Measurements from ENCODE around the gene CEBPB. TPM values are rescaled to one million over a fixed set of nuclear protein-coding genes. Genes with fewer than 3 reads are reported as not detected.

Gene CEBPB
- polyA plus RNA-seq, 1 donor (not counting 4 experiments of a cell fraction or from before 2014, with no cell fraction given), result 15.8 TPM

- Histone ChIP-seq H2AFZ (ENCODE audit: control insufficient read depth, low read length) (no peak overlapping the region), H3K36me3 (ENCODE audit: control insufficient read depth in 2 of 2, extremely low read depth in 1 of 2, insufficient read depth in 2 of 2, low read length in 2 of 2) (no peaks in the 10 kb centered on the region), H3K9me3 (ENCODE audit: control insufficient read depth, low read depth, low read length) (no peaks in the 10 kb centered on the region), H3K9me1 (ENCODE audit: control insufficient read depth, extremely low read depth, insufficient read depth, low read length) (no peaks in the 10 kb centered on the region), H4K20me1 (ENCODE audit: control insufficient read depth, extremely low read depth, insufficient read depth, low read length) (no peaks in the 10 kb centered on the region), H3K27me3 (ENCODE audit: control insufficient read depth, extremely low read depth, insufficient read depth, low read length) (no peaks in the 10 kb centered on the region), H3K4me1 (ENCODE audit: control insufficient read depth, extremely low read depth, insufficient read depth, low read length) (no peaks in the 10 kb centered on the region), H3K79me2 (ENCODE audit: control insufficient read depth, insufficient read depth, low read length) (no peaks in the 10 kb centered on the region), H3K9ac (ENCODE audit: control insufficient read depth, extremely low read depth, insufficient read depth, low read length) (no peak overlapping the region), H3K4me2 (ENCODE audit: control insufficient read depth, extremely low read depth, insufficient read depth, low read depth, low read length) (no peak overlapping the region), H3K4me3 (ENCODE audit: control insufficient read depth in 2 of 3, extremely low read depth in 1 of 3, insufficient read depth in 2 of 3, low read depth in 1 of 3, low read length in 3 of 3) (no peak overlapping the region), H3K27ac (ENCODE audit: control insufficient read depth, insufficient read depth, low read length) (no peak overlapping the region)
- TF ChIP-seq EZH2 (IDR thresholded peaks at IDR 0.05; ENCODE audit: low read length), result no peak
- no peak for TF ChIP-seq CTCF (optimal IDR thresholded peaks at IDR 0.05 in 1 of 3, IDR thresholded peaks at IDR 0.05 in 1 of 3, conservative IDR thresholded peaks at IDR 0.05 in 1 of 3; ENCODE audit: extremely low read depth in 1 of 3, insufficient read depth in 2 of 3, low read length in 3 of 3)
- no peak for DNase-seq (ENCODE audit: low read depth, low spot score)
- dilution Hi-C loops (cut with MboI; ENCODE audit: extremely low pct_ligation_motif_present, low sequenced_read_pairs), result no loop called here
- no peak for FAIRE-seq
Measured at GRCh38 chr20:50181344-50181743, 9.3 kb upstream of the CEBPB start.

GRCh38 chr20:50182346-50182745 is 8.3 kb upstream of the CEBPB start:
- TF ChIP-seq CTCF (optimal IDR thresholded peaks at IDR 0.05 in 1 of 3, IDR thresholded peaks at IDR 0.05 in 1 of 3, conservative IDR thresholded peaks at IDR 0.05 in 1 of 3; ENCODE audit: extremely low read depth in 1 of 3, insufficient read depth in 2 of 3, low read length in 3 of 3), result no peak
- TF ChIP-seq EZH2 (IDR thresholded peaks at IDR 0.05; ENCODE audit: low read length), result no peak
- no peak for FAIRE-seq
- H3K4me1 ChIP-seq (ENCODE audit: control insufficient read depth, extremely low read depth, insufficient read depth, low read length), result peaks cover 2% of the 10 kb centered on the region

More at GRCh38 chr20:50182346-50182745, 8.3 kb upstream of the CEBPB start:
- dilution Hi-C loops (cut with MboI; ENCODE audit: extremely low pct_ligation_motif_present, low sequenced_read_pairs), result no loop called here
- no peak for DNase-seq (ENCODE audit: low read depth, low spot score)
- no peaks in the 10 kb centered on the region for H3K36me3 ChIP-seq (ENCODE audit: control insufficient read depth in 2 of 2, extremely low read depth in 1 of 2, insufficient read depth in 2 of 2, low read length in 2 of 2)
- H3K4me2 ChIP-seq (ENCODE audit: control insufficient read depth, extremely low read depth, insufficient read depth, low read depth, low read length), result no peak overlapping the region
- H3K4me3 ChIP-seq (ENCODE audit: control insufficient read depth in 2 of 3, extremely low read depth in 1 of 3, insufficient read depth in 2 of 3, low read depth in 1 of 3, low read length in 3 of 3), result no peak overlapping the region
- H3K9ac ChIP-seq (ENCODE audit: control insufficient read depth, extremely low read depth, insufficient read depth, low read length), result no peak overlapping the region
- H3K9me3 ChIP-seq (ENCODE audit: control insufficient read depth, low read depth, low read length), result no peaks in the 10 kb centered on the region
- H2AFZ ChIP-seq (ENCODE audit: control insufficient read depth, low read length), result no peak overlapping the region
- H3K27me3 ChIP-seq (ENCODE audit: control insufficient read depth, extremely low read depth, insufficient read depth, low read length), result no peaks in the 10 kb centered on the region
- H3K79me2 ChIP-seq (ENCODE audit: control insufficient read depth, insufficient read depth, low read length), result no peaks in the 10 kb centered on the region
- H3K9me1 ChIP-seq (ENCODE audit: control insufficient read depth, extremely low read depth, insufficient read depth, low read length), result no peaks in the 10 kb centered on the region
- H4K20me1 ChIP-seq (ENCODE audit: control insufficient read depth, extremely low read depth, insufficient read depth, low read length), result no peaks in the 10 kb centered on the region
- H3K27ac ChIP-seq (ENCODE audit: control insufficient read depth, insufficient read depth, low read length), result no peak overlapping the region
